ENCODE measurements around the gene GPRASP2. TPM values are rescaled to one million over a fixed set of nuclear protein-coding genes. Genes with fewer than 3 reads are reported as not detected.

The GPRASP2 gene
- total RNA-seq, 3 donors from 2014 or later = 2.2 to 11.4 (median 2.8) TPM

DNA sequence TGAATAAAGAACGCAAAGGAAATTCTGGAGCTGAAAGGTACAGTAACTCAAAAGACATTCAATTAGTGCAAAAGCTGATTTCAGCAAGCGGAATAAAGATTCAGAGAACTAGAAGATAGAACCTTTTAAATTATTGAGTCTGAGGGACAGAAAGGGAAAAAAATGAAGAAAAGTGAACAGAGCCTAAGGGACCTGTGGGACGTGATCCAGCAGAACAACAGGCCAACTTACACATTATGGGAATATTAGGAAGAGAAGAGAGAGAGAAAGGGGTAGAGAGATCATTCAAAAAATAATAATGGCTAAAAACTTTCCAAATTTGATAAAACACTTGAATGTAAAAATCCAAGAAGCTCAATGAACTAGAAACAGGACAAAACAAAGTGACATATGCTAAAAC lies 17.5 kb upstream of the GPRASP2 start:
- intact Hi-C loops (cut with DNase I, micrococcal nuclease) = no loop called here
- H3K4me1 ChIP-seq (ENCODE audit: low read depth) = no peaks in the 10 kb centered on the region
- ATAC-seq = no peak
- H3K9me3 ChIP-seq = no peaks in the 10 kb centered on the region
- no peak for DNase-seq
- no peak for TF ChIP-seq CTCF (IDR thresholded peaks at IDR 0.05)
- H3K36me3 ChIP-seq (ENCODE audit: low read depth) = no peaks in the 10 kb centered on the region
- no peak overlapping the region for H3K4me3 ChIP-seq

- ATAC-seq (no peak), DNase-seq (no peak)
- H3K4me3 ChIP-seq = no peak overlapping the region
- TF ChIP-seq CTCF (IDR thresholded peaks at IDR 0.05) = no peak
- no peaks in the 10 kb centered on the region for H3K4me1 ChIP-seq (ENCODE audit: low read depth)
- H3K9me3 ChIP-seq = no peaks in the 10 kb centered on the region
- no peaks in the 10 kb centered on the region for H3K36me3 ChIP-seq (ENCODE audit: low read depth)
- intact Hi-C loops (cut with DNase I, micrococcal nuclease) = no loop called here
Measured at GRCh38 chrX:102696306-102696705, 15.9 kb upstream of the GPRASP2 start.

- DNase-seq (no peak), ATAC-seq (no peak)
- no peaks in the 10 kb centered on the region for H3K9me3 ChIP-seq
- no peaks in the 10 kb centered on the region for H3K36me3 ChIP-seq (ENCODE audit: low read depth)
- H3K4me1 ChIP-seq (ENCODE audit: low read depth) = no peaks in the 10 kb centered on the region
- no peak for TF ChIP-seq CTCF (IDR thresholded peaks at IDR 0.05)
- H3K4me3 ChIP-seq = no peak overlapping the region
- intact Hi-C loops (cut with DNase I, micrococcal nuclease) = no loop called here
Measured at GRCh38 chrX:102697494-102697893, 14.8 kb upstream of the GPRASP2 start.

- DNase-seq = no peak
- no peaks in the 10 kb centered on the region for H3K9me3 ChIP-seq
Measured at GRCh38 chrX:102708900-102709299, 3.3 kb upstream of the GPRASP2 start.

GRCh38 chrX:102711872-102712215 lies 404 bp upstream of the GPRASP2 start:
- TF ChIP-seq CTCF (IDR thresholded peaks at IDR 0.05) = no peak
- DNase-seq = no peak
- no peak overlapping the region for H3K4me3 ChIP-seq
- no peaks in the 10 kb centered on the region for H3K36me3 ChIP-seq (ENCODE audit: low read depth)
- intact Hi-C loops (cut with DNase I, micrococcal nuclease) = no loop called here
- no peaks in the 10 kb centered on the region for H3K9me3 ChIP-seq
- no peaks in the 10 kb centered on the region for H3K4me1 ChIP-seq (ENCODE audit: low read depth)
- no peak for ATAC-seq

More at GRCh38 chrX:102708900-102709299, 3.3 kb upstream of the GPRASP2 start:
- H3K4me3 ChIP-seq = no peak overlapping the region
- H3K36me3 ChIP-seq (ENCODE audit: low read depth) = no peaks in the 10 kb centered on the region
- no peaks in the 10 kb centered on the region for H3K4me1 ChIP-seq (ENCODE audit: low read depth)
- ATAC-seq = no peak
- intact Hi-C loops (cut with DNase I, micrococcal nuclease) = no loop called here
- TF ChIP-seq CTCF (IDR thresholded peaks at IDR 0.05) = no peak

DNA sequence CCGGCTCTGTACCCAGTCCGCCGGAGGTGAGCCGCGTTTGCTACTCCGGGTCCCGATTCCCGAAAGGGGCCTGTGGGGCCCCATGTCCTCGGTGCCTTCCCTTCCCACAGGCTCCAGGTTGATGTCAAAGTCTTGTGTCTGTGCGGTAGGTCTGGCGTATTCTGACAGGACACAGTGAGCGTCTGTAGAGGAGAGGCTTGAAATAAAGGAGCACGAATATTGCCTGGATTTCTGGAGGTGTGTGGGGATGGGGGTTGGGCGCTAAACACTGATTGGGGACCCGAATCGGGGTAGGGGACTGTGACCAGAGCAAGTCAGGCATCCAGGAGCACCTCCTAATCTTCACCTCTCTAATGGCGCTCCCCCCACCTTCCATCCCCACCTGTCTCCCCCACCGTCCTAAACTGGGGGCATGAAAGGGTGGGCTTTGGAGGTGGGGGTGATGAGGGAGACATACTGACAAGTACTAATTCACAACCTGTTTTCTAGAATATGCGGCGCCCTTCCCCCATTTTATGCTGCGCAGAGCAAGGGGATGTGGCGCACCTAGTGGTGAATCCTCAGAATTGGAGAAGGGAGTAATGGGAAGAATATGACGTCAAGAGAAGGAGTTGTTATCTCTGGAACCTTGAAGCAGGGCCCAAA lies 855 bp downstream of the GPRASP2 start:
- Histone ChIP-seq H3K36me3 (ENCODE audit: low read depth) (no peaks in the 10 kb centered on the region), H3K4me3 (peak overlapping the region; percentile 14), H3K4me1 (ENCODE audit: low read depth) (no peaks in the 10 kb centered on the region), H3K9me3 (no peaks in the 10 kb centered on the region)
- ATAC-seq (peak; percentile 81), DNase-seq (peak in 2 of 3 donors; percentile 45 to 62)
- TF ChIP-seq CTCF (IDR thresholded peaks at IDR 0.05) = peak; percentile 49
- intact Hi-C loops (cut with DNase I, micrococcal nuclease) = no loop called here
